ENCODE measurements around the gene RNF130.

RNF130 gene

GRCh38 chr5:180114304-180115003 is 42.9 kb upstream of the RNF130 start:
- Histone ChIP-seq H3K9me3 (ENCODE audit: control insufficient read depth in 2 of 2, low read length in 2 of 2) (no peaks in the 10 kb centered on the region), H3K27me3 (ENCODE audit: control insufficient read depth in 2 of 2, insufficient read depth in 2 of 2, low read length in 2 of 2) (no peaks in the 10 kb centered on the region), H3K4me3 (ENCODE audit: low read length in 2 of 2) (no peak overlapping the region), H3K9ac (ENCODE audit: low read depth in 1 of 2, low read length in 2 of 2) (no peak overlapping the region), H3K36me3 (ENCODE audit: control insufficient read depth in 2 of 2, insufficient read depth in 2 of 2, low read length in 2 of 2) (no peaks in the 10 kb centered on the region), H3K27ac (ENCODE audit: low read depth in 2 of 2, low read length in 2 of 2) (no peak overlapping the region), H3K4me1 (ENCODE audit: control insufficient read depth in 2 of 2, insufficient read depth in 2 of 2, low read length in 2 of 2) (no peaks in the 10 kb centered on the region)

- Histone ChIP-seq H3K9me3 (ENCODE audit: control insufficient read depth in 2 of 2, low read length in 2 of 2) (no peaks in the 10 kb centered on the region), H3K4me3 (ENCODE audit: low read length in 2 of 2) (no peak overlapping the region), H3K36me3 (ENCODE audit: control insufficient read depth in 2 of 2, insufficient read depth in 2 of 2, low read length in 2 of 2) (no peaks in the 10 kb centered on the region), H3K4me1 (ENCODE audit: control insufficient read depth in 2 of 2, insufficient read depth in 2 of 2, low read length in 2 of 2) (no peaks in the 10 kb centered on the region), H3K27me3 (ENCODE audit: control insufficient read depth in 2 of 2, insufficient read depth in 2 of 2, low read length in 2 of 2) (no peaks in the 10 kb centered on the region), H3K9ac (ENCODE audit: low read depth in 1 of 2, low read length in 2 of 2) (no peak overlapping the region), H3K27ac (ENCODE audit: low read depth in 2 of 2, low read length in 2 of 2) (no peak overlapping the region)
These were observed 42.2 kb upstream of the RNF130 start for GRCh38 chr5:180113660-180114303.

- Histone ChIP-seq H3K27me3 (ENCODE audit: control insufficient read depth in 2 of 2, insufficient read depth in 2 of 2, low read length in 2 of 2) (no peaks in the 10 kb centered on the region), H3K4me3 (ENCODE audit: low read length in 2 of 2) (no peak overlapping the region), H3K4me1 (ENCODE audit: control insufficient read depth in 2 of 2, insufficient read depth in 2 of 2, low read length in 2 of 2) (no peaks in the 10 kb centered on the region), H3K9ac (ENCODE audit: low read depth in 1 of 2, low read length in 2 of 2) (no peak overlapping the region), H3K27ac (ENCODE audit: low read depth in 2 of 2, low read length in 2 of 2) (no peak overlapping the region), H3K36me3 (ENCODE audit: control insufficient read depth in 2 of 2, insufficient read depth in 2 of 2, low read length in 2 of 2) (no peaks in the 10 kb centered on the region), H3K9me3 (ENCODE audit: control insufficient read depth in 2 of 2, low read length in 2 of 2) (peaks cover 0 to 2% of the 10 kb centered on the region in 2 donors)
These were observed 40.8 kb upstream of the RNF130 start for GRCh38 chr5:180112181-180112861.

- H3K27ac ChIP-seq (ENCODE audit: low read depth in 2 of 2, low read length in 2 of 2): no peak overlapping the region
- H3K36me3 ChIP-seq (ENCODE audit: control insufficient read depth in 2 of 2, insufficient read depth in 2 of 2, low read length in 2 of 2): no peaks in the 10 kb centered on the region
- H3K27me3 ChIP-seq (ENCODE audit: control insufficient read depth in 2 of 2, insufficient read depth in 2 of 2, low read length in 2 of 2): no peaks in the 10 kb centered on the region
- H3K9ac ChIP-seq (ENCODE audit: low read depth in 1 of 2, low read length in 2 of 2): no peak overlapping the region
- H3K4me1 ChIP-seq (ENCODE audit: control insufficient read depth in 2 of 2, insufficient read depth in 2 of 2, low read length in 2 of 2): no peaks in the 10 kb centered on the region
- no peak overlapping the region for H3K4me3 ChIP-seq (ENCODE audit: low read length in 2 of 2)
- peaks cover 2 to 7% of the 10 kb centered on the region in 2 donors for H3K9me3 ChIP-seq (ENCODE audit: control insufficient read depth in 2 of 2, low read length in 2 of 2)
These were observed 39.9 kb upstream of the RNF130 start for GRCh38 chr5:180111273-180112002.

GRCh38 chr5:180109920-180110319 is 38.4 kb upstream of the RNF130 start:
- Histone ChIP-seq H3K9me3 (ENCODE audit: control insufficient read depth in 2 of 2, low read length in 2 of 2) (peaks cover 4 to 9% of the 10 kb centered on the region in 2 donors), H3K4me1 (ENCODE audit: control insufficient read depth in 2 of 2, insufficient read depth in 2 of 2, low read length in 2 of 2) (no peaks in the 10 kb centered on the region), H3K36me3 (ENCODE audit: control insufficient read depth in 2 of 2, insufficient read depth in 2 of 2, low read length in 2 of 2) (no peaks in the 10 kb centered on the region), H3K4me3 (ENCODE audit: low read length in 2 of 2) (no peak overlapping the region), H3K27ac (ENCODE audit: low read depth in 2 of 2, low read length in 2 of 2) (no peak overlapping the region), H3K9ac (ENCODE audit: low read depth in 1 of 2, low read length in 2 of 2) (no peak overlapping the region), H3K27me3 (ENCODE audit: control insufficient read depth in 2 of 2, insufficient read depth in 2 of 2, low read length in 2 of 2) (no peaks in the 10 kb centered on the region)

- H3K4me3 ChIP-seq (ENCODE audit: low read length in 2 of 2): no peak overlapping the region
- no peak overlapping the region for H3K9ac ChIP-seq (ENCODE audit: low read depth in 1 of 2, low read length in 2 of 2)
- H3K36me3 ChIP-seq (ENCODE audit: control insufficient read depth in 2 of 2, insufficient read depth in 2 of 2, low read length in 2 of 2): no peaks in the 10 kb centered on the region
- no peak overlapping the region for H3K27ac ChIP-seq (ENCODE audit: low read depth in 2 of 2, low read length in 2 of 2)
- peaks cover 4 to 9% of the 10 kb centered on the region in 2 donors for H3K9me3 ChIP-seq (ENCODE audit: control insufficient read depth in 2 of 2, low read length in 2 of 2)
- no peaks in the 10 kb centered on the region for H3K4me1 ChIP-seq (ENCODE audit: control insufficient read depth in 2 of 2, insufficient read depth in 2 of 2, low read length in 2 of 2)
- H3K27me3 ChIP-seq (ENCODE audit: control insufficient read depth in 2 of 2, insufficient read depth in 2 of 2, low read length in 2 of 2): no peaks in the 10 kb centered on the region
These were observed 35.4 kb upstream of the RNF130 start for GRCh38 chr5:180107005-180107404.

- no peaks in the 10 kb centered on the region for H3K4me1 ChIP-seq (ENCODE audit: control insufficient read depth in 2 of 2, insufficient read depth in 2 of 2, low read length in 2 of 2)
- no peaks in the 10 kb centered on the region for H3K27me3 ChIP-seq (ENCODE audit: control insufficient read depth in 2 of 2, insufficient read depth in 2 of 2, low read length in 2 of 2)
- H3K9ac ChIP-seq (ENCODE audit: low read depth in 1 of 2, low read length in 2 of 2): no peak overlapping the region
- H3K4me3 ChIP-seq (ENCODE audit: low read length in 2 of 2): no peak overlapping the region
- no peaks in the 10 kb centered on the region for H3K36me3 ChIP-seq (ENCODE audit: control insufficient read depth in 2 of 2, insufficient read depth in 2 of 2, low read length in 2 of 2)
- H3K27ac ChIP-seq (ENCODE audit: low read depth in 2 of 2, low read length in 2 of 2): no peak overlapping the region
- peaks cover 4 to 9% of the 10 kb centered on the region in 2 donors for H3K9me3 ChIP-seq (ENCODE audit: control insufficient read depth in 2 of 2, low read length in 2 of 2)
These were observed 34.3 kb upstream of the RNF130 start for GRCh38 chr5:180105827-180106312.

- Histone ChIP-seq H3K4me1 (ENCODE audit: control insufficient read depth in 2 of 2, insufficient read depth in 2 of 2, low read length in 2 of 2) (no peaks in the 10 kb centered on the region), H3K27me3 (ENCODE audit: control insufficient read depth in 2 of 2, insufficient read depth in 2 of 2, low read length in 2 of 2) (no peaks in the 10 kb centered on the region), H3K27ac (ENCODE audit: low read depth in 2 of 2, low read length in 2 of 2) (no peak overlapping the region), H3K9me3 (ENCODE audit: control insufficient read depth in 2 of 2, low read length in 2 of 2) (peaks cover 4 to 9% of the 10 kb centered on the region in 2 donors), H3K4me3 (ENCODE audit: low read length in 2 of 2) (no peak overlapping the region), H3K36me3 (ENCODE audit: control insufficient read depth in 2 of 2, insufficient read depth in 2 of 2, low read length in 2 of 2) (no peaks in the 10 kb centered on the region), H3K9ac (ENCODE audit: low read depth in 1 of 2, low read length in 2 of 2) (no peak overlapping the region)
These were observed 32.6 kb upstream of the RNF130 start for GRCh38 chr5:180104168-180104530.

- H3K27me3 ChIP-seq (ENCODE audit: control insufficient read depth in 2 of 2, insufficient read depth in 2 of 2, low read length in 2 of 2): no peaks in the 10 kb centered on the region
- H3K9me3 ChIP-seq (ENCODE audit: control insufficient read depth in 2 of 2, low read length in 2 of 2): peaks cover 4 to 9% of the 10 kb centered on the region in 2 donors
- no peak overlapping the region for H3K27ac ChIP-seq (ENCODE audit: low read depth in 2 of 2, low read length in 2 of 2)
- H3K4me1 ChIP-seq (ENCODE audit: control insufficient read depth in 2 of 2, insufficient read depth in 2 of 2, low read length in 2 of 2): no peaks in the 10 kb centered on the region
- no peaks in the 10 kb centered on the region for H3K36me3 ChIP-seq (ENCODE audit: control insufficient read depth in 2 of 2, insufficient read depth in 2 of 2, low read length in 2 of 2)
- H3K4me3 ChIP-seq (ENCODE audit: low read length in 2 of 2): no peak overlapping the region
- no peak overlapping the region for H3K9ac ChIP-seq (ENCODE audit: low read depth in 1 of 2, low read length in 2 of 2)
These were observed 32.1 kb upstream of the RNF130 start for GRCh38 chr5:180103487-180104167.
